HepG2 (cell line): ENCODE data around the gene ZCCHC3. TPM values are rescaled to one million over a fixed set of nuclear protein-coding genes. Genes with fewer than 3 reads are reported as not detected.
A peak's percentile ranks its signal among the peaks of the same experiment; 100 is the strongest.

Experiments
- ARID5B ChIP-seq: IDR thresholded peaks from 2 replicates; pipeline ENCODE4 v1.4.0; 2020; ENCODE audit warnings: mild to moderate bottlenecking, missing genetic modification reagents
- CHD4 ChIP-seq: fragments of 200-600 bp; sonication (generic); IDR thresholded peaks from 2 replicates; pipeline ENCODE4 v1.7.0; 2017; ENCODE audit warnings: mild to moderate bottlenecking, low read length, borderline replicate concordance
- JUN ChIP-seq: sonication (generic); formaldehyde crosslinking; IDR thresholded peaks from 2 replicates; pipeline ENCODE4 v1.4.0; 2020; ENCODE audit warnings: mild to moderate bottlenecking, missing genetic modification reagents
- KDM3A ChIP-seq: IDR thresholded peaks from 2 replicates; pipeline ENCODE4 v1.6.1; 2018; ENCODE audit warnings: low read depth, missing compliant biosample characterization
- PATZ1 ChIP-seq: sonication (generic); formaldehyde crosslinking; IDR thresholded peaks from 2 replicates; pipeline ENCODE4 v1.4.0; 2020; ENCODE audit warnings: missing genetic modification reagents
- POLR2AphosphoS5 ChIP-seq: IDR thresholded peaks from 2 replicates; pipeline ENCODE4 v1.6.1; 2012; ENCODE audit warnings: low read depth, low read length
- PRDM15 ChIP-seq: sonication (generic); formaldehyde crosslinking; IDR thresholded peaks from 2 replicates; pipeline ENCODE4 v1.4.0; 2020; ENCODE audit warnings: missing genetic modification reagents
- PRPF4 ChIP-seq: fragments of 200-400 bp; formaldehyde crosslinking; IDR thresholded peaks from 2 replicates; pipeline ENCODE4 v1.6.1; 2016; ENCODE audit warnings: low read length, low read depth; ENCODE audit not compliant: poor library complexity, severe bottlenecking
- ZFP62 ChIP-seq: sonication (generic); formaldehyde crosslinking; IDR thresholded peaks from 2 replicates; pipeline ENCODE4 v1.4.0; 2020; ENCODE audit warnings: missing genetic modification reagents
- ZFP90 ChIP-seq: sonication (generic); formaldehyde crosslinking; IDR thresholded peaks from 2 replicates; pipeline ENCODE4 v1.8.0; 2022; ENCODE audit warnings: missing genetic modification reagents, mild to moderate bottlenecking, inconsistent platforms, borderline replicate concordance
- ZKSCAN5 ChIP-seq: sonication (generic); formaldehyde crosslinking; IDR thresholded peaks from 2 replicates; pipeline ENCODE4 v1.5.1; 2020; ENCODE audit warnings: mild to moderate bottlenecking, missing genetic modification reagents
- ZNF10 ChIP-seq: sonication (generic); formaldehyde crosslinking; IDR thresholded peaks from 2 replicates; pipeline ENCODE4 v1.4.0; 2020; ENCODE audit warnings: mild to moderate bottlenecking, low read depth, missing genetic modification reagents, borderline replicate concordance
- ZNF646 ChIP-seq: sonication (generic); formaldehyde crosslinking; IDR thresholded peaks from 2 replicates; pipeline ENCODE4 v1.9.0; 2021; ENCODE audit warnings: mild to moderate bottlenecking, missing genetic modification reagents
- ZNF724P ChIP-seq: sonication (generic); formaldehyde crosslinking; IDR thresholded peaks from 2 replicates; pipeline ENCODE4 v1.8.0; 2022; ENCODE audit warnings: missing genetic modification reagents, borderline replicate concordance
- polyA plus RNA-seq, 8 experiments: library from polyadenylated mRNA; depleted of rRNA in 3 of 8; stranded (reverse) in 7 of 8; unstranded in 1 of 8; fragments of >200 nt; fragmentation: Illumina TruSeq in 4 of 8; extraction: Trizol in 4 of 8; gene quantifications; 2 replicates each; pipeline versions ENCODE4 v1.2.1 to v1.2.3, GENCODE V29; 2011 to 2016; ENCODE audit warnings: low read depth in 4 of 8, missing spikeins in 1 of 8, mixed read lengths in 1 of 8; ENCODE audit not compliant: insufficient read depth in 1 of 8
- total RNA-seq, 5 experiments: library from RNA; depleted of rRNA; stranded (reverse); fragments of >200 nt; fragmentation: Illumina TruSeq; extraction: Trizol; gene quantifications; 2 replicates each; pipeline ENCODE4 v1.2.3, GENCODE V29; 2016; ENCODE audit warnings: low read depth in 1 of 5

ZCCHC3 gene
- total and polyA plus RNA-seq, 2 of the 13 experiments (the other 11 are each of a cell fraction or from before 2014, with no cell fraction given), result 46.6 to 63.0 TPM

- TF ChIP-seq ARID5B (peak; percentile 30; the same call in 1 of the 2 replicates), CHD4 (no peak), JUN (no peak), ZNF646 (CRISPR knock-in tag) (no peak), PRDM15 (no peak), KDM3A (CRISPR knock-in tag) (no peak), ZNF10 (no peak), PATZ1 (CRISPR knock-in tag) (peak; percentile 46; the same call in 1 of the 2 replicates), ZFP90 (CRISPR knock-in tag) (no peak), ZNF724P (CRISPR knock-in tag) (no peak), ZKSCAN5 (CRISPR knock-in tag) (no peak), POLR2AphosphoS5 (no peak), ZFP62 (CRISPR knock-in tag) (no peak), PRPF4 (no peak)
These were observed 38.4 kb upstream of the ZCCHC3 start (continued) for GRCh38 chr20:258963-259362.
